ENCODE measurements around the gene RPS6KA1. TPM values are rescaled to one million over a fixed set of nuclear protein-coding genes. Genes with fewer than 3 reads are reported as not detected.

RPS6KA1 gene
- total and polyA plus RNA-seq, 2 donors (not counting 1 experiment from before 2014, with no cell fraction given): 0.64 to 1.7 TPM

- H2AFZ ChIP-seq (ENCODE audit: low read length): no peak overlapping the region
- no peaks in the 10 kb centered on the region for H4K20me1 ChIP-seq (ENCODE audit: control insufficient read depth, extremely low read depth, insufficient read depth, low read length)
- H3K79me2 ChIP-seq (ENCODE audit: control insufficient read depth, insufficient read depth, low read length): no peaks in the 10 kb centered on the region
- no peak overlapping the region for H3K4me2 ChIP-seq (ENCODE audit: extremely low read depth, insufficient read depth, low read length)
- no peak for TF ChIP-seq EZH2 (IDR thresholded peaks at IDR 0.05; ENCODE audit: low read length, missing control alignments)
- no peak for TF ChIP-seq CTCF (conservative IDR thresholded peaks at IDR 0.05 in 1 of 2, IDR thresholded peaks at IDR 0.05 in 1 of 2; ENCODE audit: low read depth in 1 of 2, low read length in 2 of 2)
- H3K4me1 ChIP-seq (ENCODE audit: control insufficient read depth, extremely low read depth, insufficient read depth, low read length): no peaks in the 10 kb centered on the region
- no peak for DNase-seq (ENCODE audit: low read depth in 2 of 2)
- H3K36me3 ChIP-seq (ENCODE audit: control insufficient read depth, insufficient read depth, low read length): no peaks in the 10 kb centered on the region
- H3K27me3 ChIP-seq (ENCODE audit: control insufficient read depth, insufficient read depth, low read length): peaks cover 5% of the 10 kb centered on the region
- no peaks in the 10 kb centered on the region for H3K9me3 ChIP-seq (ENCODE audit: control insufficient read depth, insufficient read depth, low read depth, low read length)
- no peak overlapping the region for H3K27ac ChIP-seq (ENCODE audit: insufficient read depth, low read length)
- no peak overlapping the region for H3K9ac ChIP-seq (ENCODE audit: insufficient read depth, low read length)
- no peak overlapping the region for H3K4me3 ChIP-seq (replicated peaks in 1 of 4; ENCODE audit: control extremely low read depth in 1 of 4, insufficient read depth in 1 of 4, low read depth in 3 of 4, low read length in 4 of 4)
Measured at GRCh38 chr1:26490155-26490554, 39.4 kb upstream of the RPS6KA1 start.

- no peak overlapping the region for H2AFZ ChIP-seq (ENCODE audit: low read length)
- TF ChIP-seq CTCF (conservative IDR thresholded peaks at IDR 0.05 in 1 of 2, IDR thresholded peaks at IDR 0.05 in 1 of 2; ENCODE audit: low read depth in 1 of 2, low read length in 2 of 2) (no peak), EZH2 (IDR thresholded peaks at IDR 0.05; ENCODE audit: low read length, missing control alignments) (no peak)
Measured at GRCh38 chr1:26493267-26493666, 36.3 kb upstream of the RPS6KA1 start.

GRCh38 chr1:26493938-26494337 is 35.6 kb upstream of the RPS6KA1 start:
- no peaks in the 10 kb centered on the region for H3K4me1 ChIP-seq (ENCODE audit: control insufficient read depth, extremely low read depth, insufficient read depth, low read length)
- no peak overlapping the region for H2AFZ ChIP-seq (ENCODE audit: low read length)
- no peak for DNase-seq (ENCODE audit: low read depth in 2 of 2)
- H3K4me3 ChIP-seq (replicated peaks in 1 of 4; ENCODE audit: control extremely low read depth in 1 of 4, insufficient read depth in 1 of 4, low read depth in 3 of 4, low read length in 4 of 4): no peak overlapping the region
- no peaks in the 10 kb centered on the region for H3K36me3 ChIP-seq (ENCODE audit: control insufficient read depth, insufficient read depth, low read length)
- H3K27ac ChIP-seq (ENCODE audit: insufficient read depth, low read length): no peak overlapping the region
- no peaks in the 10 kb centered on the region for H4K20me1 ChIP-seq (ENCODE audit: control insufficient read depth, extremely low read depth, insufficient read depth, low read length)
- no peak overlapping the region for H3K9ac ChIP-seq (ENCODE audit: insufficient read depth, low read length)
- H3K9me3 ChIP-seq (ENCODE audit: control insufficient read depth, insufficient read depth, low read depth, low read length): no peaks in the 10 kb centered on the region
- H3K4me2 ChIP-seq (ENCODE audit: extremely low read depth, insufficient read depth, low read length): no peak overlapping the region
- H3K27me3 ChIP-seq (ENCODE audit: control insufficient read depth, insufficient read depth, low read length): peaks cover 5% of the 10 kb centered on the region
- TF ChIP-seq CTCF (conservative IDR thresholded peaks at IDR 0.05 in 1 of 2, IDR thresholded peaks at IDR 0.05 in 1 of 2; ENCODE audit: low read depth in 1 of 2, low read length in 2 of 2): no peak
- no peaks in the 10 kb centered on the region for H3K79me2 ChIP-seq (ENCODE audit: control insufficient read depth, insufficient read depth, low read length)

More at GRCh38 chr1:26493267-26493666, 36.3 kb upstream of the RPS6KA1 start:
- Histone ChIP-seq H3K4me1 (ENCODE audit: control insufficient read depth, extremely low read depth, insufficient read depth, low read length) (no peaks in the 10 kb centered on the region), H3K36me3 (ENCODE audit: control insufficient read depth, insufficient read depth, low read length) (no peaks in the 10 kb centered on the region), H3K27ac (ENCODE audit: insufficient read depth, low read length) (no peak overlapping the region), H3K79me2 (ENCODE audit: control insufficient read depth, insufficient read depth, low read length) (no peaks in the 10 kb centered on the region), H3K27me3 (ENCODE audit: control insufficient read depth, insufficient read depth, low read length) (peaks cover 5% of the 10 kb centered on the region), H3K4me2 (ENCODE audit: extremely low read depth, insufficient read depth, low read length) (no peak overlapping the region), H3K4me3 (replicated peaks in 1 of 4; ENCODE audit: control extremely low read depth in 1 of 4, insufficient read depth in 1 of 4, low read depth in 3 of 4, low read length in 4 of 4) (no peak overlapping the region), H3K9me3 (ENCODE audit: control insufficient read depth, insufficient read depth, low read depth, low read length) (no peaks in the 10 kb centered on the region), H4K20me1 (ENCODE audit: control insufficient read depth, extremely low read depth, insufficient read depth, low read length) (no peaks in the 10 kb centered on the region), H3K9ac (ENCODE audit: insufficient read depth, low read length) (no peak overlapping the region)
- no peak for DNase-seq (ENCODE audit: low read depth in 2 of 2)
